GM23338 (cell line): ENCODE data around the gene IZUMO1R.

ENCODE experiments used
- EZH2 ChIP-seq: fragments of 200-600 bp; sonication (generic); IDR thresholded peaks from one replicate; pipeline ENCODE4 v1.8.0; 2017; ENCODE audit warnings: antibody characterized with exemption, mild to moderate bottlenecking, low read depth; ENCODE audit not compliant: unreplicated experiment
- NANOG ChIP-seq: IDR thresholded peaks from 2 replicates; pipeline ENCODE4 v1.6.1; 2016; ENCODE audit warnings: antibody characterized with exemption, borderline replicate concordance
- POLR2AphosphoS5 ChIP-seq: IDR thresholded peaks from 2 replicates; pipeline ENCODE4 v1.6.1; 2016; ENCODE audit warnings: antibody characterized with exemption, low read depth
- TF ChIP-seq, protein P1 (sequence below), 2 experiments: fragments of 200-600 bp in 1 of 2; sonication (generic) in 1 of 2; conservative IDR thresholded peaks; 2 replicates each; pipeline versions ENCODE4 v1.5.1 to v1.6.1; 2016 to 2017; ENCODE audit warnings: antibody characterized with exemption in 2 of 2, low read depth in 2 of 2, mild to moderate bottlenecking in 2 of 2, moderate library complexity in 1 of 2

- no peak for TF ChIP-seq POLR2AphosphoS5
- TF ChIP-seq, protein P1, sequence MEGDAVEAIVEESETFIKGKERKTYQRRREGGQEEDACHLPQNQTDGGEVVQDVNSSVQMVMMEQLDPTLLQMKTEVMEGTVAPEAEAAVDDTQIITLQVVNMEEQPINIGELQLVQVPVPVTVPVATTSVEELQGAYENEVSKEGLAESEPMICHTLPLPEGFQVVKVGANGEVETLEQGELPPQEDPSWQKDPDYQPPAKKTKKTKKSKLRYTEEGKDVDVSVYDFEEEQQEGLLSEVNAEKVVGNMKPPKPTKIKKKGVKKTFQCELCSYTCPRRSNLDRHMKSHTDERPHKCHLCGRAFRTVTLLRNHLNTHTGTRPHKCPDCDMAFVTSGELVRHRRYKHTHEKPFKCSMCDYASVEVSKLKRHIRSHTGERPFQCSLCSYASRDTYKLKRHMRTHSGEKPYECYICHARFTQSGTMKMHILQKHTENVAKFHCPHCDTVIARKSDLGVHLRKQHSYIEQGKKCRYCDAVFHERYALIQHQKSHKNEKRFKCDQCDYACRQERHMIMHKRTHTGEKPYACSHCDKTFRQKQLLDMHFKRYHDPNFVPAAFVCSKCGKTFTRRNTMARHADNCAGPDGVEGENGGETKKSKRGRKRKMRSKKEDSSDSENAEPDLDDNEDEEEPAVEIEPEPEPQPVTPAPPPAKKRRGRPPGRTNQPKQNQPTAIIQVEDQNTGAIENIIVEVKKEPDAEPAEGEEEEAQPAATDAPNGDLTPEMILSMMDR (conservative IDR thresholded peaks at IDR 0.05; ENCODE audit: low read depth in 2 of 2), result no peak
- no peak for TF ChIP-seq EZH2
- no peak for TF ChIP-seq NANOG
Measured at GRCh38 chr11:94342250-94342649, 37.9 kb downstream of the IZUMO1R start.
